ENCODE data around the gene ITGB6. TPM values are rescaled to one million over a fixed set of nuclear protein-coding genes. Genes with fewer than 3 reads are reported as not detected.

ITGB6 gene
- total and polyA plus RNA-seq, 7 donors = 1.8 to 5.1 (median 2.5) TPM; not detected in 4

DNA sequence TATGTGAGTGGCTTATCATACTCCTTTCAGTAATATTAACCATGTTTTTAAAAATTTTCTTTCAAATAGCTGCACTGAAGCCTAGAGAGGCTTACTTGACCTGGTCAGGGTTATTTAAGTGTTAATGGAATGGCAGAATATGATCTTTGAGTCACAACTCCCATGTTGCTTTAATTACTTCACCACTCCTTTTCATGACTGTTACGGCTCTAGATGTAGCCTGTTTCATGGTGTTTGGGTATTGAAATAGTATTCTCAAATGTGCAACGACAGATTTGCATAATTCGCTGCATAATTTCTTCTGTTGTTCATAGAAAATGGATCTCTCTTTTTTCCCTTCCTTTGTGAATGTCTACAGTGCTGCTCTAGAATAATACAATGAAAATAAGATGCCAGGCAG is 86.1 kb downstream of the ITGB6 start:
- TF ChIP-seq POLR2AphosphoS5 (IDR thresholded peaks at IDR 0.05) = no peak
- TF ChIP-seq CTCF (IDR thresholded peaks at IDR 0.05) = no peak
- no peak for TF ChIP-seq POLR2A (IDR thresholded peaks at IDR 0.05)
- no peak for TF ChIP-seq EP300 (IDR thresholded peaks at IDR 0.05)
- intact Hi-C loops (cut with DNase I) = no loop called here
- Histone ChIP-seq H3K4me1 (peaks cover 0 to 5% (median 0%) of the 10 kb centered on the region in 4 donors), H3K27me3 (no peaks in the 10 kb centered on the region), H3K27ac (no peak overlapping the region), H3K36me3 (no peaks in the 10 kb centered on the region), H3K9me3 (no peaks in the 10 kb centered on the region), H3K4me3 (no peak overlapping the region)
- WGBS, 2 donors = 79 to 86% methylated on average over 3 of the region's 3 CpGs
- no peak for DNase-seq

GRCh38 chr2:160111951-160112798 is 87.9 kb downstream of the ITGB6 start:
- intact Hi-C loops (cut with DNase I) = loop anchor here (2.0 kb wide), 1 partner anchor 951 kb away; no protein-coding TSS in a partner anchor
- Histone ChIP-seq H3K4me3 (no peak overlapping the region), H3K27me3 (no peaks in the 10 kb centered on the region), H3K9me3 (no peaks in the 10 kb centered on the region), H3K27ac (no peak overlapping the region), H3K4me1 (peaks cover 0 to 5% (median 0%) of the 10 kb centered on the region in 4 donors), H3K36me3 (no peaks in the 10 kb centered on the region)
- TF ChIP-seq POLR2A (IDR thresholded peaks at IDR 0.05) = no peak
- TF ChIP-seq EP300 (IDR thresholded peaks at IDR 0.05) = no peak
- no peak for TF ChIP-seq CTCF (IDR thresholded peaks at IDR 0.05)
- no peak for TF ChIP-seq POLR2AphosphoS5 (IDR thresholded peaks at IDR 0.05)
- 84 to 86% methylated on average over 8 of the region's 8 CpGs for WGBS, 2 donors
- no peak for DNase-seq

- DNase-seq = no peak
- TF ChIP-seq POLR2A (IDR thresholded peaks at IDR 0.05) (no peak), EP300 (IDR thresholded peaks at IDR 0.05) (no peak), POLR2AphosphoS5 (IDR thresholded peaks at IDR 0.05) (no peak), CTCF (IDR thresholded peaks at IDR 0.05) (no peak)
- intact Hi-C loops (cut with DNase I) = loop anchor here (1.0 to 2.0 kb wide), 2 partner anchors 884 to 952 kb away; no protein-coding TSS in a partner anchor
- H3K27me3 ChIP-seq = no peaks in the 10 kb centered on the region
- no peak overlapping the region for H3K27ac ChIP-seq
- 89 to 90% methylated on average over 7 of the region's 7 CpGs for WGBS, 2 donors
- H3K9me3 ChIP-seq = no peaks in the 10 kb centered on the region
- H3K4me1 ChIP-seq = peaks cover 0 to 5% (median 0%) of the 10 kb centered on the region in 4 donors
- H3K4me3 ChIP-seq = no peak overlapping the region
- H3K36me3 ChIP-seq = no peaks in the 10 kb centered on the region
Observed at GRCh38 chr2:160110674-160111239, 89.3 kb downstream of the ITGB6 start.

GRCh38 chr2:160109939-160110673 is 90.0 kb downstream of the ITGB6 start:
- peak; percentile 81 for DNase-seq
- Histone ChIP-seq H3K27me3 (no peaks in the 10 kb centered on the region), H3K4me3 (no peak overlapping the region), H3K9me3 (no peaks in the 10 kb centered on the region), H3K4me1 (peaks cover 0 to 5% (median 0%) of the 10 kb centered on the region in 4 donors), H3K36me3 (no peaks in the 10 kb centered on the region), H3K27ac (no peak overlapping the region)
- 44 to 47% methylated on average over 8 of the region's 8 CpGs for WGBS, 2 donors
- intact Hi-C loops (cut with DNase I) = loop anchor here (1.0 to 2.0 kb wide), 2 partner anchors 884 to 953 kb away; no protein-coding TSS in a partner anchor
- TF ChIP-seq POLR2AphosphoS5 (IDR thresholded peaks at IDR 0.05) (peak in 2 of 4 donors; percentile 9 to 33), EP300 (IDR thresholded peaks at IDR 0.05) (no peak), CTCF (IDR thresholded peaks at IDR 0.05) (peak; percentile 63 to 81 (median 73))

All from sigmoid colon (tissue), 7 donors.